ENCODE measurements around the gene RFX1. TPM values are rescaled to one million over a fixed set of nuclear protein-coding genes. Genes with fewer than 3 reads are reported as not detected.
A peak's percentile ranks its signal among the peaks of the same experiment; 100 is the strongest.
"Not testable (repeated sequence)": the region's sequence is repeated elsewhere in the genome, so short reads cannot be mapped to it uniquely, and the experiment has no call there.

RFX1 gene
- total RNA-seq, 2 donors from 2014 or later = 17.1 to 24.3 TPM

GRCh38 chr19:13923194-13923987 lies 82.7 kb downstream of the RFX1 start:
- Mint-ChIP-seq H3K27me3 (ENCODE audit: insufficient read depth) (no peaks in the 10 kb centered on the region), H3K4me1 (no peaks in the 10 kb centered on the region), H3K9me3 (peaks cover 13% of the 10 kb centered on the region), H3K36me3 (ENCODE audit: low read depth) (peaks cover 75% of the 10 kb centered on the region), H3K4me3 (no peak overlapping the region), H3K27ac (no peak overlapping the region)
- no peak for DNase-seq
- no peaks in the 10 kb centered on the region for H3K27me3 ChIP-seq (ENCODE audit: control insufficient read depth, insufficient read depth, low read length, poor library complexity, severe bottlenecking)
- 94 to 96% methylated on average over 11 to 28 of the region's 28 CpGs for WGBS, 2 experiments (ENCODE audit: insufficient coverage in 1 of 2, insufficient read length in 1 of 2)
- H3K9ac ChIP-seq (ENCODE audit: extremely low read depth, low read length, poor library complexity, severe bottlenecking) = no peak overlapping the region
- no peaks in the 10 kb centered on the region for H3K4me1 ChIP-seq (ENCODE audit: control insufficient read depth, insufficient read depth, low read length)
- H3K9me3 ChIP-seq (ENCODE audit: control insufficient read depth, low read length) = peaks cover 14% of the 10 kb centered on the region
- no peak for TF ChIP-seq CTCF (conservative IDR thresholded peaks at IDR 0.05)
- peaks cover 57% of the 10 kb centered on the region for H3K36me3 ChIP-seq (ENCODE audit: control insufficient read depth, insufficient read depth, low read length)
- no peak overlapping the region for H3K27ac ChIP-seq (ENCODE audit: low read depth, low read length)
- no peak overlapping the region for H3K4me3 ChIP-seq (ENCODE audit: low read length)

GRCh38 chr19:13922118-13922517 lies 84.0 kb downstream of the RFX1 start:
- H3K4me3 Mint-ChIP-seq; H3K4me1 ChIP-seq (ENCODE audit: control insufficient read depth, insufficient read depth, low read length); H3K27me3 ChIP-seq (ENCODE audit: control insufficient read depth, insufficient read depth, low read length, poor library complexity, severe bottlenecking); H3K9ac ChIP-seq (ENCODE audit: extremely low read depth, low read length, poor library complexity, severe bottlenecking); H3K4me3 ChIP-seq (ENCODE audit: low read length); H3K4me1 Mint-ChIP-seq; DNase-seq; H3K27ac Mint-ChIP-seq; H3K27me3 Mint-ChIP-seq (ENCODE audit: insufficient read depth); H3K27ac ChIP-seq (ENCODE audit: low read depth, low read length): not testable (repeated sequence)
- 90 to 94% methylated on average over 3 to 6 of the region's 6 CpGs for WGBS, 2 experiments (ENCODE audit: insufficient coverage in 1 of 2, insufficient read length in 1 of 2)
- peaks cover 13% of the 10 kb centered on the region for H3K9me3 Mint-ChIP-seq
- peaks cover 76% of the 10 kb centered on the region for H3K36me3 Mint-ChIP-seq (ENCODE audit: low read depth)
- H3K9me3 ChIP-seq (ENCODE audit: control insufficient read depth, low read length) = peaks cover 14% of the 10 kb centered on the region
- H3K36me3 ChIP-seq (ENCODE audit: control insufficient read depth, insufficient read depth, low read length) = peaks cover 50% of the 10 kb centered on the region

GRCh38 chr19:13920940-13921747 lies 85.0 kb downstream of the RFX1 start:
- Histone ChIP-seq H3K27me3 (ENCODE audit: control insufficient read depth, insufficient read depth, low read length, poor library complexity, severe bottlenecking) (no peaks in the 10 kb centered on the region), H3K9ac (ENCODE audit: extremely low read depth, low read length, poor library complexity, severe bottlenecking) (no peak overlapping the region), H3K4me1 (ENCODE audit: control insufficient read depth, insufficient read depth, low read length) (no peaks in the 10 kb centered on the region), H3K4me3 (ENCODE audit: low read length) (no peak overlapping the region), H3K36me3 (ENCODE audit: control insufficient read depth, insufficient read depth, low read length) (peaks cover 50% of the 10 kb centered on the region), H3K27ac (ENCODE audit: low read depth, low read length) (no peak overlapping the region), H3K9me3 (ENCODE audit: control insufficient read depth, low read length) (peaks cover 14% of the 10 kb centered on the region)
- DNase-seq = peak; percentile 75
- H3K9me3 Mint-ChIP-seq = peaks cover 13% of the 10 kb centered on the region
- peaks cover 74% of the 10 kb centered on the region for H3K36me3 Mint-ChIP-seq (ENCODE audit: low read depth)
- WGBS, 2 experiments (ENCODE audit: insufficient coverage in 1 of 2, insufficient read length in 1 of 2) = 94 to 100% methylated on average over 2 of the region's 2 CpGs
- no peak for TF ChIP-seq CTCF (conservative IDR thresholded peaks at IDR 0.05)
- peak overlapping the region; percentile 68 for H3K27ac Mint-ChIP-seq
- H3K4me3 Mint-ChIP-seq = no peak overlapping the region
- H3K27me3 Mint-ChIP-seq (ENCODE audit: insufficient read depth) = no peaks in the 10 kb centered on the region
- no peaks in the 10 kb centered on the region for H3K4me1 Mint-ChIP-seq

Data from endodermal cell (in vitro differentiated cells).